CD14-positive monocyte (primary cell): ENCODE results near the gene ARF6. TPM values are rescaled to one million over a fixed set of nuclear protein-coding genes. Genes with fewer than 3 reads are reported as not detected.

ENCODE experiments used
- DNase-seq, 3 donors: peaks; one replicate each; pipeline ENCODE4 v3.0.0-alpha.2; 2011 to 2022
- H2AFZ ChIP-seq: 2 replicates; pipeline ENCODE4 v1.6.0; 2012; ENCODE audit warnings: mild to moderate bottlenecking, low read depth, low read length, inconsistent platforms; ENCODE audit not compliant: insufficient read depth, poor library complexity, severe bottlenecking
- H3K27ac ChIP-seq, 2 donors: 1 replicate in 1 of 2; 2 replicates in 1 of 2; pipeline ENCODE4 v1.5.1; 2012 to 2013; ENCODE audit warnings: low read length in 2 of 2, control low read depth in 1 of 2, inconsistent platforms in 1 of 2, low read depth in 1 of 2, mild to moderate bottlenecking in 1 of 2
- H3K27me3 ChIP-seq, 2 donors: one replicate each; pipeline versions ENCODE4 v1.6.0 to v1.6.1; 2011 to 2013; ENCODE audit warnings: low read length in 2 of 2; ENCODE audit not compliant: control insufficient read depth in 2 of 2, insufficient read depth in 2 of 2
- H3K36me3 ChIP-seq, 2 donors: replicated peaks in 1 of 2; 1 replicate in 1 of 2; 2 replicates in 1 of 2; pipeline versions ENCODE4 v1.5.1 to v1.6.1; 2012 to 2013; ENCODE audit warnings: low read length in 2 of 2, control low read depth in 1 of 2, inconsistent platforms in 1 of 2, mild to moderate bottlenecking in 1 of 2; ENCODE audit not compliant: insufficient read depth in 2 of 2, control insufficient read depth in 1 of 2
- H3K4me1 ChIP-seq, 2 donors: 1 replicate in 1 of 2; 2 replicates in 1 of 2; pipeline versions ENCODE4 v1.5.1 to v1.6.1; 2012 to 2013; ENCODE audit warnings: low read length in 2 of 2, control low read depth in 1 of 2, inconsistent platforms in 1 of 2, mild to moderate bottlenecking in 1 of 2, moderate library complexity in 1 of 2; ENCODE audit not compliant: insufficient read depth in 2 of 2, control insufficient read depth in 1 of 2
- H3K4me2 ChIP-seq: replicated peaks from 2 replicates; pipeline ENCODE3; 2012; ENCODE audit warnings: low read length, moderate library complexity, mild to moderate bottlenecking; ENCODE audit not compliant: poor library complexity, severe bottlenecking; ENCODE audit errors: extremely low read depth
- H3K4me3 ChIP-seq, 3 experiments: fragments of 200-600 bp in 1 of 3; sonication (generic) in 1 of 3; replicated peaks in 1 of 3; 1 replicate in 2 of 3; 2 replicates in 1 of 3; pipeline ENCODE4 v1.5.1; 2011 to 2013; ENCODE audit warnings: low read length in 3 of 3, mild to moderate bottlenecking in 3 of 3, control low read depth in 2 of 3, low read depth in 2 of 3, inconsistent platforms in 1 of 3, moderate library complexity in 1 of 3
- H3K79me2 ChIP-seq: 2 replicates; pipeline ENCODE4 v1.6.0; 2012; ENCODE audit warnings: mild to moderate bottlenecking, control low read depth, inconsistent platforms, low read length, moderate library complexity; ENCODE audit not compliant: insufficient read depth
- H3K9ac ChIP-seq: 2 replicates; pipeline ENCODE4 v1.6.0; 2017; ENCODE audit warnings: low read length, mild to moderate bottlenecking; ENCODE audit not compliant: insufficient read depth, poor library complexity, severe bottlenecking
- H3K9me3 ChIP-seq, 2 donors: replicated peaks in 1 of 2; 1 replicate in 1 of 2; 2 replicates in 1 of 2; pipeline versions ENCODE4 v1.5.1 to v1.6.1; 2012 to 2013; ENCODE audit warnings: low read length in 2 of 2, control low read depth in 1 of 2; ENCODE audit not compliant: control insufficient read depth in 1 of 2, insufficient read depth in 1 of 2
- H4K20me1 ChIP-seq: 2 replicates; pipeline ENCODE4 v1.6.0; 2012; ENCODE audit warnings: mild to moderate bottlenecking, low read length, control low read depth, moderate library complexity; ENCODE audit not compliant: insufficient read depth
- H3K27ac Mint-ChIP-seq, 7 donors: one replicate each; pipeline ENCODE4 v1.8.0; 2020; ENCODE audit warnings: mild to moderate bottlenecking in 7 of 7, mixed read lengths in 7 of 7, moderate library complexity in 6 of 7, inconsistent platforms in 2 of 7
- H3K27me3 Mint-ChIP-seq, 3 donors: one replicate each; pipeline ENCODE4 v1.8.0; 2021 to 2022; ENCODE audit warnings: low read depth in 3 of 3, mild to moderate bottlenecking in 3 of 3, mixed read lengths in 3 of 3, moderate library complexity in 3 of 3, inconsistent platforms in 1 of 3
- H3K36me3 Mint-ChIP-seq, 2 donors: one replicate each; pipeline ENCODE4 v1.8.0; 2020; ENCODE audit warnings: mixed read lengths in 2 of 2, inconsistent platforms in 1 of 2, mild to moderate bottlenecking in 1 of 2
- H3K4me1 Mint-ChIP-seq: one replicate; pipeline ENCODE4 v1.8.0; 2020; ENCODE audit warnings: mild to moderate bottlenecking, mixed read lengths
- H3K4me3 Mint-ChIP-seq, 2 donors: one replicate each; pipeline ENCODE4 v1.8.0; 2020; ENCODE audit warnings: mild to moderate bottlenecking in 2 of 2, mixed read lengths in 2 of 2, moderate library complexity in 1 of 2
- H3K9me3 Mint-ChIP-seq, 7 donors: one replicate each; pipeline ENCODE4 v1.8.0; 2020 to 2022; ENCODE audit warnings: mixed read lengths in 7 of 7, mild to moderate bottlenecking in 6 of 7, moderate library complexity in 6 of 7, inconsistent platforms in 2 of 7
- WGBS: methylation state at CpG from one replicate; pipeline ENCODE4 v1.1.5; 2013; ENCODE audit warnings: missing lambda C conversion rate; ENCODE audit not compliant: insufficient coverage; 5-methylcytosine and 5-hydroxymethylcytosine counted together
- intact Hi-C, 2 donors: fragments of 100-400 bp; cut with micrococcal nuclease; formaldehyde crosslinking; loops; one replicate each; pipeline versions ENCODE4 v1.15.0 to v1.15.1; 2023
- polyA plus RNA-seq, 3 donors: library from polyadenylated mRNA; depleted of rRNA in 1 of 3; unstranded in 2 of 3; stranded (reverse) in 1 of 3; fragments of 300-500 nt in 2 of 3; fragments of >200 nt in 1 of 3; fragmentation: Illumina TruSeq in 2 of 3; gene quantifications; 1 replicate in 2 of 3; 2 replicates in 1 of 3; pipeline ENCODE4 v1.2.3, GENCODE V29; 2012 to 2021
- TF ChIP-seq, protein P1 (sequence below): fragments of 200-600 bp; IDR thresholded peaks from one replicate; pipeline ENCODE4 v1.8.0; 2022; ENCODE audit warnings: antibody characterized with exemption, mild to moderate bottlenecking

ARF6 gene
- polyA plus RNA-seq, 3 donors = 76.4 to 136 (median 120) TPM

DNA sequence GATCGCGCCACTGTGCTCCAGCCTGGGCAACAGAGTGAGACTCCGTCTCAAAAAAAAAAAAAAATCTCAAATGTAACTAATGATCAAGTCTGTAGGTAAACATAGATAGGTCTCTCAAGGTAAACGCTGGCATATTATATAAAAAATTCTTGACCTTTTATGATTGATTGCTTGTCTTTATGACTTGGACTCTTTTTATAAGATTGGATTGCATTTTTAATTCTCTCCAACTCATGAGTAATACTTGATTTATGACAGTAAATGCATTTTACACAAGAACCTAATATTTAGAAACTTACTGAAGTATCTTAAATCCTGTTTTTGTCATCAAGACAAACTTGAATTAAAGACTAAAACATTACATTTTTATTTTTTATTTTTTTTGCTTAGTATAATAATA lies 16.1 kb downstream of the ARF6 start:
- no peak for DNase-seq
- H2AFZ ChIP-seq = no peak overlapping the region
- no peak overlapping the region for H3K9ac ChIP-seq
- H3K79me2 ChIP-seq = peaks cover 7% of the 10 kb centered on the region
- H3K4me2 ChIP-seq = no peak overlapping the region
- peaks cover 55 to 76% of the 10 kb centered on the region in 2 donors for H3K4me1 ChIP-seq
- Mint-ChIP-seq H3K36me3 (no peaks in the 10 kb centered on the region), H3K27me3 (no peaks in the 10 kb centered on the region), H3K27ac (peak overlapping the region; percentile 93 to 99 (median 96)), H3K4me3 (no peak overlapping the region), H3K9me3 (no peaks in the 10 kb centered on the region), H3K4me1 (peaks cover 48% of the 10 kb centered on the region)
- intact Hi-C loops = loop anchor here in 1 of 2 donors (5.0 kb wide), 1 partner anchor 153 kb away; no protein-coding TSS in a partner anchor
- H3K27me3 ChIP-seq = no peaks in the 10 kb centered on the region
- no peaks in the 10 kb centered on the region for H4K20me1 ChIP-seq
- H3K4me3 ChIP-seq = peak overlapping the region in 1 of 3 experiments; percentile 26
- H3K27ac ChIP-seq = peak overlapping the region; percentile 91 to 92
- H3K36me3 ChIP-seq = no peaks in the 10 kb centered on the region
- H3K9me3 ChIP-seq = no peaks in the 10 kb centered on the region
- no CpG with 5 or more reads among the region's 4 CpGs for WGBS
- TF ChIP-seq, protein P1, sequence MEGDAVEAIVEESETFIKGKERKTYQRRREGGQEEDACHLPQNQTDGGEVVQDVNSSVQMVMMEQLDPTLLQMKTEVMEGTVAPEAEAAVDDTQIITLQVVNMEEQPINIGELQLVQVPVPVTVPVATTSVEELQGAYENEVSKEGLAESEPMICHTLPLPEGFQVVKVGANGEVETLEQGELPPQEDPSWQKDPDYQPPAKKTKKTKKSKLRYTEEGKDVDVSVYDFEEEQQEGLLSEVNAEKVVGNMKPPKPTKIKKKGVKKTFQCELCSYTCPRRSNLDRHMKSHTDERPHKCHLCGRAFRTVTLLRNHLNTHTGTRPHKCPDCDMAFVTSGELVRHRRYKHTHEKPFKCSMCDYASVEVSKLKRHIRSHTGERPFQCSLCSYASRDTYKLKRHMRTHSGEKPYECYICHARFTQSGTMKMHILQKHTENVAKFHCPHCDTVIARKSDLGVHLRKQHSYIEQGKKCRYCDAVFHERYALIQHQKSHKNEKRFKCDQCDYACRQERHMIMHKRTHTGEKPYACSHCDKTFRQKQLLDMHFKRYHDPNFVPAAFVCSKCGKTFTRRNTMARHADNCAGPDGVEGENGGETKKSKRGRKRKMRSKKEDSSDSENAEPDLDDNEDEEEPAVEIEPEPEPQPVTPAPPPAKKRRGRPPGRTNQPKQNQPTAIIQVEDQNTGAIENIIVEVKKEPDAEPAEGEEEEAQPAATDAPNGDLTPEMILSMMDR = no peak

DNA sequence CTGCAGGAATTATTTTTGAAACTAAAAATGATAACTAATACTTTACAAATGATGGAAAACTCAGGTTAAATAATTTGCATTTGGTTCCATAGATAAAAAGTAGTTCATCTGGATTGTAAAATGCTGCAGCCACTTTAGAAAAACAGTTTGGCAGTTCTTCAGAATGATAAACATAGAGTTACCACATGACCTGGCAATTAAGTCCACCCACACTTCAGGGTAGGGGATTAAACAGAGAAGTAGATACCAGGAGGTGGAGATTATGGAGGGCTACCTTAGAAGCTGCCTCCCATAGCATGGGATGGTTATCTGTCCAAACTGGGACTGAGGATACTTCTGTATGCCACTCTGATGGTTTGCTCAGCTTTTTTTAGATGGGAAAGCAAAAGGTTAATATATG lies 22.2 kb downstream of the ARF6 start:
- H3K4me2 ChIP-seq = no peak overlapping the region
- no peak for DNase-seq
- Mint-ChIP-seq H3K4me1 (peaks cover 18% of the 10 kb centered on the region), H3K27me3 (peaks cover 0 to 2% (median 0%) of the 10 kb centered on the region in 3 donors), H3K27ac (no peak overlapping the region), H3K4me3 (no peak overlapping the region), H3K9me3 (no peaks in the 10 kb centered on the region), H3K36me3 (no peaks in the 10 kb centered on the region)
- no peaks in the 10 kb centered on the region for H3K27me3 ChIP-seq
- peaks cover 17 to 26% of the 10 kb centered on the region in 2 donors for H3K4me1 ChIP-seq
- H3K9me3 ChIP-seq = no peaks in the 10 kb centered on the region
- H2AFZ ChIP-seq = no peak overlapping the region
- H3K36me3 ChIP-seq = no peaks in the 10 kb centered on the region
- H3K79me2 ChIP-seq = no peaks in the 10 kb centered on the region
- no peak overlapping the region for H3K4me3 ChIP-seq
- TF ChIP-seq, protein P1 = no peak
- no peak overlapping the region for H3K27ac ChIP-seq
- H4K20me1 ChIP-seq = no peaks in the 10 kb centered on the region
- intact Hi-C loops = no loop called here
- H3K9ac ChIP-seq = no peak overlapping the region
